SK-N-SH treated with all-trans-retinoic acid at 6 μM for 48 hours (cell line): Measurements from ENCODE around the gene AOPEP.
"Not testable (repeated sequence)": the region's sequence is repeated elsewhere in the genome, so short reads cannot be mapped to it uniquely, and the experiment has no call there.

ENCODE experiments used
- ATAC-seq: fragments of 200-7000 bp; cut with Tn5 transposase; 3 replicates; pipeline ENCODE4 v1.9.1; 2020; ENCODE audit warnings: mild to moderate bottlenecking, moderate library complexity
- BACH2 ChIP-seq: fragments of 250-450 bp; sonication (Bioruptor Pico); IDR thresholded peaks from 2 replicates; pipeline ENCODE4 v1.9.0; 2021; ENCODE audit warnings: mild to moderate bottlenecking, borderline replicate concordance
- CSDC2 ChIP-seq: fragments of 250-450 bp; sonication (Bioruptor Pico); IDR thresholded peaks from 2 replicates; pipeline ENCODE4 v1.5.0; 2020; ENCODE audit warnings: mild to moderate bottlenecking, moderate library complexity
- ISL1 ChIP-seq: fragments of 250-450 bp; sonication (Bioruptor Pico); IDR thresholded peaks from 2 replicates; pipeline ENCODE4 v2.1.2; 2022; ENCODE audit warnings: mild to moderate bottlenecking, moderate library complexity
- PATZ1 ChIP-seq: fragments of 250-450 bp; sonication (Bioruptor Pico); IDR thresholded peaks from 2 replicates; pipeline ENCODE4 v1.8.0; 2020; ENCODE audit warnings: mild to moderate bottlenecking, moderate library complexity, borderline replicate concordance
- PPARA ChIP-seq: fragments of 250-450 bp; sonication (Bioruptor Pico); IDR thresholded peaks from 2 replicates; pipeline ENCODE4 v1.5.0; 2020; ENCODE audit warnings: mild to moderate bottlenecking, borderline replicate concordance
- SNAI2 ChIP-seq: fragments of 250-450 bp; sonication (Bioruptor Pico); IDR thresholded peaks from 2 replicates; pipeline ENCODE4 v1.5.0; 2020; ENCODE audit warnings: mild to moderate bottlenecking, moderate library complexity
- TCF4 ChIP-seq: fragments of 250-450 bp; sonication (Bioruptor Pico); IDR thresholded peaks from 2 replicates; pipeline ENCODE4 v1.8.0; 2021; ENCODE audit warnings: mild to moderate bottlenecking, moderate library complexity, borderline replicate concordance
- TOX ChIP-seq: fragments of 250-450 bp; sonication (Bioruptor Pico); IDR thresholded peaks from 2 replicates; pipeline ENCODE4 v1.8.0; 2021; ENCODE audit warnings: mild to moderate bottlenecking, moderate library complexity, borderline replicate concordance
- TSHZ2 ChIP-seq: fragments of 250-450 bp; sonication (Bioruptor Pico); IDR thresholded peaks from 2 replicates; pipeline ENCODE4 v1.5.0; 2020; ENCODE audit warnings: mild to moderate bottlenecking, moderate library complexity
- ZC3H10 ChIP-seq: fragments of 250-450 bp; sonication (Bioruptor Pico); IDR thresholded peaks from 2 replicates; pipeline ENCODE4 v1.5.1; 2021; ENCODE audit warnings: mild to moderate bottlenecking, moderate library complexity
- ZFP3 ChIP-seq: fragments of 250-450 bp; sonication (Bioruptor Pico); IDR thresholded peaks from 2 replicates; pipeline ENCODE4 v1.5.0; 2020; ENCODE audit warnings: mild to moderate bottlenecking, moderate library complexity
- ZFP30 ChIP-seq: fragments of 450-650 bp; formaldehyde crosslinking; IDR thresholded peaks from 2 replicates; pipeline ENCODE4 v1.5.0; 2022; ENCODE audit warnings: mild to moderate bottlenecking, moderate library complexity
- TF ChIP-seq, protein P1 (sequence below): fragments of 250-450 bp; sonication (Bioruptor Pico); IDR thresholded peaks from 2 replicates; pipeline ENCODE4 v1.5.1; 2020; ENCODE audit warnings: low read depth, mild to moderate bottlenecking, moderate library complexity
- TF ChIP-seq, protein P2 (sequence below): fragments of 250-450 bp; sonication (Bioruptor Pico); IDR thresholded peaks from 2 replicates; pipeline ENCODE4 v1.8.0; 2021; ENCODE audit warnings: low read depth, mild to moderate bottlenecking, moderate library complexity, borderline replicate concordance

Gene AOPEP

DNA sequence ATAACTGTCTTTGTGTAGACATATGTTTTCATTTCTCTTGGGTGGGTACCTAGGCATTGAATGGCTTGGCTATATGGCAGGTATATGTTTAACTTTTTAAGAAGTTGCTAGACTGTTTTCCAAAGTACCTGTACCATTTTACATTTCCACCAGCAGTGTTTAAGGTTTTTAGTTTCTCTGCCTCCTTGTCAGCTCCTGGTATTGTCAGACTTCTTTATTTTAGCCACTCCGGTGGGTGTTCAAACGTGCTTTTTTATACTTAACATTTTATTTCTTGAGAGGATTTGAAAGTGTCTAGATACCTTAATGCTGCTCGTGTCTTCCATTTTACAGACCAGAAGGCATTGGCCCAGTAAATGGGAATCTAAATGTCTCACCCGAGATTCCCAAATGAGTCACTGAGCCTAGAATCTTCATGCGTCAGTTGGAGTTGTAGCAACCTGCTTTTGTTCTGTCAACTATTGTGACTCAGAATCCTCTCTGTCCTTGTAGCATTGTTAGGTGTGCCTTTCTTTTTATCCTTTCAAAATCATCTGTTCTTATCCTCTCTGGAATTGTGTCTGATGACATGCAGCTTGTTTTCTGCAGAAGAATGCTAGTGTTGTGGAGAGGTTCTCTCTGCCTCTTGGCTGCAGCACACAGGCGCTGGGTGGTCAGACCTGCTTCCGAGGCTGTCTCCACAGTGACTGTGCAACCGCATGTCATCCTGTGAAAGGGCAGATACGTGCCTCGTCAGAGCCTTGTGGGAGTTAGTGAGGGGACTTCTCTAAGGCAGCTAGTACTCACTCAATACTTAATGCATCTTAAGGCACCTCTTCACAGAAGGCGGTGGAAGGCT, 291.8 kb downstream of the AOPEP start (continued):
- TF ChIP-seq SNAI2 (CRISPR knock-in tag) (no peak; the same call in 1 of the 2 replicates), ISL1 (CRISPR knock-in tag) (no peak; the same call in 1 of the 2 replicates), ZFP3 (CRISPR knock-in tag) (peak; percentile 20; the same call in 1 of the 2 replicates), TOX (peak; percentile 9; the same call in 1 of the 2 replicates), ZC3H10 (no peak; the same call in 1 of the 2 replicates), PPARA (CRISPR knock-in tag) (no peak)
- TF ChIP-seq, protein P1, sequence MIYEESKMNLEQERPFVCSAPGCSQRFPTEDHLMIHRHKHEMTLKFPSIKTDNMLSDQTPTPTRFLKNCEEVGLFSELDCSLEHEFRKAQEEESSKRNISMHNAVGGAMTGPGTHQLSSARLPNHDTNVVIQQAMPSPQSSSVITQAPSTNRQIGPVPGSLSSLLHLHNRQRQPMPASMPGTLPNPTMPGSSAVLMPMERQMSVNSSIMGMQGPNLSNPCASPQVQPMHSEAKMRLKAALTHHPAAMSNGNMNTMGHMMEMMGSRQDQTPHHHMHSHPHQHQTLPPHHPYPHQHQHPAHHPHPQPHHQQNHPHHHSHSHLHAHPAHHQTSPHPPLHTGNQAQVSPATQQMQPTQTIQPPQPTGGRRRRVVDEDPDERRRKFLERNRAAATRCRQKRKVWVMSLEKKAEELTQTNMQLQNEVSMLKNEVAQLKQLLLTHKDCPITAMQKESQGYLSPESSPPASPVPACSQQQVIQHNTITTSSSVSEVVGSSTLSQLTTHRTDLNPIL (CRISPR knock-in tag), result no peak
- TF ChIP-seq, protein P2, sequence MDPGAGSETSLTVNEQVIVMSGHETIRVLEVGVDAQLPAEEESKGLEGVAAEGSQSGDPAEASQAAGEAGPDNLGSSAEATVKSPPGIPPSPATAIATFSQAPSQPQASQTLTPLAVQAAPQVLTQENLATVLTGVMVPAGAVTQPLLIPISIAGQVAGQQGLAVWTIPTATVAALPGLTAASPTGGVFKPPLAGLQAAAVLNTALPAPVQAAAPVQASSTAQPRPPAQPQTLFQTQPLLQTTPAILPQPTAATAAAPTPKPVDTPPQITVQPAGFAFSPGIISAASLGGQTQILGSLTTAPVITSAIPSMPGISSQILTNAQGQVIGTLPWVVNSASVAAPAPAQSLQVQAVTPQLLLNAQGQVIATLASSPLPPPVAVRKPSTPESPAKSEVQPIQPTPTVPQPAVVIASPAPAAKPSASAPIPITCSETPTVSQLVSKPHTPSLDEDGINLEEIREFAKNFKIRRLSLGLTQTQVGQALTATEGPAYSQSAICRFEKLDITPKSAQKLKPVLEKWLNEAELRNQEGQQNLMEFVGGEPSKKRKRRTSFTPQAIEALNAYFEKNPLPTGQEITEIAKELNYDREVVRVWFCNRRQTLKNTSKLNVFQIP (CRISPR knock-in tag), result no peak

GRCh38 chr9:95020644-95021043, 294.1 kb downstream of the AOPEP start:
- not testable (repeated sequence) for ATAC-seq

GRCh38 chr9:95021166-95021886, 294.8 kb downstream of the AOPEP start:
- TF ChIP-seq BACH2 (CRISPR knock-in tag), result no peak
- 0 out of 2 replicates have a peak, but pooled peaks have one; percentile 19 for TF ChIP-seq ZFP3 (CRISPR knock-in tag)
- TF ChIP-seq PATZ1 (CRISPR knock-in tag), result no peak
- TF ChIP-seq ZFP30, result no peak
- no peak for ATAC-seq

- TF ChIP-seq TSHZ2 (CRISPR knock-in tag) (no peak), CSDC2 (no peak), TCF4 (CRISPR knock-in tag) (no peak)
- TF ChIP-seq, protein P1 (CRISPR knock-in tag), result no peak
- TF ChIP-seq, all 23 proteins: peak for 0
- ATAC-seq, result no peak
These were observed 296.2 kb downstream of the AOPEP start for GRCh38 chr9:95022657-95023056.
